ENCODE results near the gene MSANTD7. TPM values are rescaled to one million over a fixed set of nuclear protein-coding genes. Genes with fewer than 3 reads are reported as not detected.

The MSANTD7 gene
- total RNA-seq, 3 donors from 2014 or later, result 28.1 to 33.0 (median 32.0) TPM

GRCh38 chr10:14822879-14823755 is 15.0 kb upstream of the MSANTD7 start:
- Mint-ChIP-seq H3K4me3 (no peak overlapping the region), H3K4me1 (ENCODE audit: low read depth) (peaks cover 7% of the 10 kb centered on the region), H3K36me3 (ENCODE audit: insufficient read depth) (no peaks in the 10 kb centered on the region), H3K9me3 (no peaks in the 10 kb centered on the region), H3K27me3 (ENCODE audit: low read depth) (no peaks in the 10 kb centered on the region)
- DNase-seq (peak; percentile 29), ATAC-seq (peak in 1 of 2 donors; percentile 62)

GRCh38 chr10:14823966-14824365 is 14.1 kb upstream of the MSANTD7 start:
- Mint-ChIP-seq H3K9me3 (no peaks in the 10 kb centered on the region), H3K27me3 (ENCODE audit: low read depth) (no peaks in the 10 kb centered on the region), H3K36me3 (ENCODE audit: insufficient read depth) (no peaks in the 10 kb centered on the region), H3K4me1 (ENCODE audit: low read depth) (peaks cover 7% of the 10 kb centered on the region), H3K4me3 (no peak overlapping the region)
- ATAC-seq (no peak), DNase-seq (no peak)

GRCh38 chr10:14826076-14826829 is 11.9 kb upstream of the MSANTD7 start:
- DNase-seq, result no peak
- Mint-ChIP-seq H3K36me3 (ENCODE audit: insufficient read depth) (no peaks in the 10 kb centered on the region), H3K27me3 (ENCODE audit: low read depth) (no peaks in the 10 kb centered on the region), H3K9me3 (no peaks in the 10 kb centered on the region), H3K4me1 (ENCODE audit: low read depth) (peaks cover 4% of the 10 kb centered on the region), H3K4me3 (no peak overlapping the region)
- no peak for ATAC-seq

GRCh38 chr10:14833106-14833505 is 5.0 kb upstream of the MSANTD7 start:
- Mint-ChIP-seq H3K4me3 (no peak overlapping the region), H3K4me1 (ENCODE audit: low read depth) (peaks cover 7% of the 10 kb centered on the region), H3K27me3 (ENCODE audit: low read depth) (no peaks in the 10 kb centered on the region), H3K9me3 (no peaks in the 10 kb centered on the region), H3K36me3 (ENCODE audit: insufficient read depth) (peaks cover 3% of the 10 kb centered on the region)
- ATAC-seq (no peak), DNase-seq (no peak)

GRCh38 chr10:14836208-14836607 is 1.9 kb upstream of the MSANTD7 start:
- H3K27me3 Mint-ChIP-seq (ENCODE audit: low read depth), result no peaks in the 10 kb centered on the region
- no peaks in the 10 kb centered on the region for H3K9me3 Mint-ChIP-seq
- DNase-seq (no peak), ATAC-seq (no peak)
- no peak overlapping the region for H3K4me3 Mint-ChIP-seq
- H3K4me1 Mint-ChIP-seq (ENCODE audit: low read depth), result peaks cover 18% of the 10 kb centered on the region
- peaks cover 16% of the 10 kb centered on the region for H3K36me3 Mint-ChIP-seq (ENCODE audit: insufficient read depth)

- peaks cover 20% of the 10 kb centered on the region for H3K36me3 Mint-ChIP-seq (ENCODE audit: insufficient read depth)
- H3K4me3 Mint-ChIP-seq, result peak overlapping the region; percentile 96
- DNase-seq (no peak), ATAC-seq (no peak)
- H3K27me3 Mint-ChIP-seq (ENCODE audit: low read depth), result no peaks in the 10 kb centered on the region
- no peaks in the 10 kb centered on the region for H3K9me3 Mint-ChIP-seq
- H3K4me1 Mint-ChIP-seq (ENCODE audit: low read depth), result peaks cover 18% of the 10 kb centered on the region
These were observed 926 bp upstream of the MSANTD7 start for GRCh38 chr10:14837003-14837756.

GRCh38 chr10:14838582-14839304 is 637 bp downstream of the MSANTD7 start:
- Mint-ChIP-seq H3K36me3 (ENCODE audit: insufficient read depth) (peaks cover 19% of the 10 kb centered on the region), H3K27me3 (ENCODE audit: low read depth) (no peaks in the 10 kb centered on the region), H3K9me3 (no peaks in the 10 kb centered on the region), H3K4me1 (ENCODE audit: low read depth) (peaks cover 18% of the 10 kb centered on the region), H3K4me3 (peak overlapping the region; percentile 96)
- ATAC-seq, result peak; percentile 7 to 8
- peak; percentile 11 for DNase-seq

- H3K9me3 Mint-ChIP-seq, result no peaks in the 10 kb centered on the region
- ATAC-seq (no peak), DNase-seq (no peak)
- H3K4me3 Mint-ChIP-seq, result peak overlapping the region; percentile 96
- H3K27me3 Mint-ChIP-seq (ENCODE audit: low read depth), result no peaks in the 10 kb centered on the region
- H3K4me1 Mint-ChIP-seq (ENCODE audit: low read depth), result peaks cover 18% of the 10 kb centered on the region
- peaks cover 22% of the 10 kb centered on the region for H3K36me3 Mint-ChIP-seq (ENCODE audit: insufficient read depth)
These were observed 1.2 kb downstream of the MSANTD7 start for GRCh38 chr10:14839305-14839695.

GRCh38 chr10:14840178-14840577 is 2.1 kb downstream of the MSANTD7 start:
- ATAC-seq (no peak), DNase-seq (no peak)
- Mint-ChIP-seq H3K4me1 (ENCODE audit: low read depth) (peaks cover 19% of the 10 kb centered on the region), H3K36me3 (ENCODE audit: insufficient read depth) (peaks cover 29% of the 10 kb centered on the region), H3K27me3 (ENCODE audit: low read depth) (no peaks in the 10 kb centered on the region), H3K4me3 (peak overlapping the region; percentile 67), H3K9me3 (no peaks in the 10 kb centered on the region)

GRCh38 chr10:14843327-14843988 is 5.4 kb downstream of the MSANTD7 start:
- Mint-ChIP-seq H3K36me3 (ENCODE audit: insufficient read depth) (peaks cover 32% of the 10 kb centered on the region), H3K4me3 (no peak overlapping the region), H3K9me3 (no peaks in the 10 kb centered on the region), H3K4me1 (ENCODE audit: low read depth) (peaks cover 13% of the 10 kb centered on the region), H3K27me3 (ENCODE audit: low read depth) (no peaks in the 10 kb centered on the region)
- no peak for ATAC-seq
- no peak for DNase-seq

- ATAC-seq, result no peak
These were observed 6.8 kb downstream of the MSANTD7 start for GRCh38 chr10:14844948-14845347.

GRCh38 chr10:14852236-14852635 is 14.1 kb downstream of the MSANTD7 start:
- no peak overlapping the region for H3K4me3 Mint-ChIP-seq
- H3K4me1 Mint-ChIP-seq (ENCODE audit: low read depth), result no peaks in the 10 kb centered on the region
- DNase-seq (no peak), ATAC-seq (no peak)
- peaks cover 35% of the 10 kb centered on the region for H3K36me3 Mint-ChIP-seq (ENCODE audit: insufficient read depth)
- no peaks in the 10 kb centered on the region for H3K27me3 Mint-ChIP-seq (ENCODE audit: low read depth)
- no peaks in the 10 kb centered on the region for H3K9me3 Mint-ChIP-seq

More at GRCh38 chr10:14844948-14845347, 6.8 kb downstream of the MSANTD7 start:
- Mint-ChIP-seq H3K9me3 (no peaks in the 10 kb centered on the region), H3K4me3 (no peak overlapping the region), H3K27me3 (ENCODE audit: low read depth) (no peaks in the 10 kb centered on the region), H3K4me1 (ENCODE audit: low read depth) (peaks cover 7% of the 10 kb centered on the region), H3K36me3 (ENCODE audit: insufficient read depth) (peaks cover 32% of the 10 kb centered on the region)
- no peak for DNase-seq

- H3K4me1 Mint-ChIP-seq (ENCODE audit: low read depth), result no peaks in the 10 kb centered on the region
- H3K4me3 Mint-ChIP-seq, result no peak overlapping the region
- no peaks in the 10 kb centered on the region for H3K27me3 Mint-ChIP-seq (ENCODE audit: low read depth)
- ATAC-seq (no peak), DNase-seq (no peak)
- H3K36me3 Mint-ChIP-seq (ENCODE audit: insufficient read depth), result peaks cover 46% of the 10 kb centered on the region
- H3K9me3 Mint-ChIP-seq, result no peaks in the 10 kb centered on the region
These were observed 17.3 kb downstream of the MSANTD7 start for GRCh38 chr10:14855453-14855852.

Data from activated T-cell treated with anti-CD3 and anti-CD28 coated beads, Interleukin-2, amount 50 U/mL, for 4 hours (primary cell).